MM.1S (cell line): ENCODE measurements around the gene GPRIN3.
A peak's percentile ranks its signal among the peaks of the same experiment; 100 is the strongest.

Experiments used
- DNase-seq: peaks from one replicate; pipeline ENCODE4 v3.0.0-alpha.2; 2015
- H2AFZ ChIP-seq: fragments of 300-600 bp; sonication (generic); 2 replicates; pipeline ENCODE4 v1.6.0; 2016; ENCODE audit warnings: antibody characterized with exemption, low read length
- H3F3A ChIP-seq: fragments of 300-600 bp; sonication (generic); 2 replicates; pipeline ENCODE4 v1.6.1; 2016; ENCODE audit warnings: mild to moderate bottlenecking, antibody characterized with exemption, low read length, moderate library complexity, mixed read lengths; ENCODE audit not compliant: insufficient read depth
- H3K27ac ChIP-seq: fragments of 300-600 bp; sonication (generic); 2 replicates; pipeline ENCODE4 v1.5.1; 2016; ENCODE audit warnings: mild to moderate bottlenecking, low read length
- H3K27me3 ChIP-seq: fragments of 300-600 bp; sonication (generic); replicated peaks from 2 replicates; pipeline ENCODE4 v1.6.0; 2016; ENCODE audit warnings: low read length; ENCODE audit not compliant: insufficient read depth
- H3K36me3 ChIP-seq: fragments of 300-600 bp; sonication (generic); replicated peaks from 2 replicates; pipeline ENCODE4 v1.6.1; 2016; ENCODE audit warnings: mild to moderate bottlenecking, low read length, mixed read lengths; ENCODE audit not compliant: insufficient read depth
- H3K4me1 ChIP-seq: fragments of 300-600 bp; sonication (generic); 2 replicates; pipeline ENCODE4 v1.6.1; 2016; ENCODE audit warnings: low read length, mixed read lengths
- H3K4me2 ChIP-seq: fragments of 300-600 bp; sonication (generic); 2 replicates; pipeline ENCODE4 v1.6.0; 2016; ENCODE audit warnings: low read depth, low read length
- H3K4me3 ChIP-seq: fragments of 300-600 bp; sonication (generic); 2 replicates; pipeline ENCODE4 v1.5.1; 2016; ENCODE audit warnings: low read length, mixed read lengths
- H3K79me2 ChIP-seq: fragments of 300-600 bp; sonication (generic); 2 replicates; pipeline ENCODE4 v1.6.1; 2016; ENCODE audit warnings: mixed run types, low read length, mixed read lengths
- H3K9ac ChIP-seq: fragments of 300-600 bp; sonication (generic); 2 replicates; pipeline ENCODE4 v1.6.1; 2016; ENCODE audit warnings: low read length, mixed read lengths
- H3K9me2 ChIP-seq: fragments of 300-600 bp; sonication (generic); replicated peaks from 2 replicates; pipeline ENCODE4 v1.6.1; 2016; ENCODE audit warnings: mild to moderate bottlenecking, low read length, mixed read lengths; ENCODE audit not compliant: insufficient read depth
- H3K9me3 ChIP-seq: fragments of 300-600 bp; sonication (generic); replicated peaks from 2 replicates; pipeline ENCODE4 v1.6.1; 2016; ENCODE audit warnings: mild to moderate bottlenecking, low read length, mixed read lengths; ENCODE audit not compliant: insufficient read depth
- H4K20me1 ChIP-seq: fragments of 300-600 bp; sonication (generic); 2 replicates; pipeline ENCODE4 v1.6.1; 2016; ENCODE audit warnings: mild to moderate bottlenecking, low read length, moderate library complexity, mixed read lengths; ENCODE audit not compliant: insufficient read depth
- CTCF ChIP-seq: fragments of 300-600 bp; sonication (generic); IDR thresholded peaks from 2 replicates; pipeline ENCODE4 v1.5.1; 2016; ENCODE audit warnings: antibody characterized with exemption, low read length, mixed read lengths
- EZH2 ChIP-seq: fragments of 300-600 bp; sonication (generic); optimal IDR thresholded peaks from 2 replicates; pipeline ENCODE3; 2017; ENCODE audit warnings: low read depth, mild to moderate bottlenecking, antibody characterized with exemption, low read length, mixed read lengths
- EZH2phosphoT487 ChIP-seq: fragments of 300-600 bp; sonication (generic); IDR thresholded peaks from 2 replicates; pipeline ENCODE4 v1.6.1; 2018; ENCODE audit warnings: antibody characterized with exemption, low read length

The GPRIN3 gene

GRCh38 chr4:89307178-89307445 lies 488 bp downstream of the GPRIN3 start:
- Histone ChIP-seq H3K27ac (peak overlapping the region; percentile 100), H3K9ac (peak overlapping the region; percentile 96), H2AFZ (no peak overlapping the region; the same call in 1 of the 2 replicates), H3K9me3 (no peaks in the 10 kb centered on the region), H3F3A (peaks cover 35% of the 10 kb centered on the region), H3K27me3 (no peaks in the 10 kb centered on the region), H4K20me1 (no peaks in the 10 kb centered on the region), H3K36me3 (peaks cover 10% of the 10 kb centered on the region; the same call in 1 of the 2 replicates), H3K79me2 (peaks cover 82% of the 10 kb centered on the region), H3K4me1 (peaks cover 10% of the 10 kb centered on the region), H3K4me2 (peak overlapping the region; percentile 95; the same call in 1 of the 2 replicates), H3K9me2 (no peaks in the 10 kb centered on the region), H3K4me3 (peak overlapping the region; percentile 77)
- no peak for TF ChIP-seq EZH2
- no peak for TF ChIP-seq CTCF
- no peak for TF ChIP-seq EZH2phosphoT487
- no peak for DNase-seq

- no peaks in the 10 kb centered on the region for H3K27me3 ChIP-seq
- H3K79me2 ChIP-seq = peaks cover 87% of the 10 kb centered on the region
- no peaks in the 10 kb centered on the region for H4K20me1 ChIP-seq
- H3K36me3 ChIP-seq = peaks cover 10% of the 10 kb centered on the region; the same call in 1 of the 2 replicates
- peaks cover 40% of the 10 kb centered on the region for H3F3A ChIP-seq
- H2AFZ ChIP-seq = no peak overlapping the region
- no peaks in the 10 kb centered on the region for H3K9me2 ChIP-seq
- H3K9me3 ChIP-seq = no peaks in the 10 kb centered on the region
- H3K27ac ChIP-seq = peak overlapping the region; percentile 100
- H3K4me1 ChIP-seq = peaks cover 10% of the 10 kb centered on the region
- H3K4me2 ChIP-seq = peak overlapping the region; percentile 95; the same call in 1 of the 2 replicates
- TF ChIP-seq EZH2phosphoT487 (no peak), CTCF (no peak), EZH2 (no peak)
- peak; percentile 84 for DNase-seq
- peak overlapping the region; percentile 77 for H3K4me3 ChIP-seq
- H3K9ac ChIP-seq = peak overlapping the region; percentile 96
These were observed 968 bp downstream of the GPRIN3 start for GRCh38 chr4:89306486-89307177.

DNA sequence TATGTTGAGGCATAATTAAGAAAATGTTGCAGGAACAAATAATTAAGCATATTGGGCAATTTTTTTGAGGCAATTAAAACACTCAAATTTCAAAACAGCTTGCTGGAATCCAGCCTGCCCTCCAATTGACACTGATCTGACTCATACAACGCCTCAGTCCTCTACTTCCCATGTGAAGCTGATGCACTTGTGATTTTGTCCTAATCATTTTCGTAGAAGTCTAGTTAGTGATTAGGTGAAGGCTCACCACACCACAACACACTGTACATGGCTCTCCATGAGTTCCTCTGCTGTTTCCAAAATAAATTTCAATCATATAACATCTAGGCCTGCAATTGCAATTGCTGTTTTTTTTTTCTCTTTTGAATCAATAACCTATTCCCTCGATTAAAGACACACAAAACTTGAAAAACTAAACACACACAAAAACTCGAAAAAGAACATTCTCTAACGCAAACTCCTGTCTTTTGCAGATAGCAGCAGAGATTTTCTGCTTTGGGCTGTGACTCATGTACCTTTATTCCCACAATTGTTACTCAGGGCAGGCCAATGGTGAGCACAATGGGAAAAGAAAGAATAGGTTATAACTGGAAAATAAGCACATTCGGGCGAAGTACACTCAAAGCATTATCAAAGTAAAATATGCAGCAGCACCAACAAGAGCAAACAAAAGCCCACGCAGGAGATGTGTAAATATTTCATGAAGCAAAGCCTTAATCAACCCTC lies 1.7 kb downstream of the GPRIN3 start:
- Histone ChIP-seq H3K4me2 (peak overlapping the region; percentile 95), H3K27ac (peak overlapping the region; percentile 100), H3K36me3 (peaks cover 10% of the 10 kb centered on the region; the same call in 1 of the 2 replicates), H3F3A (peaks cover 48% of the 10 kb centered on the region), H4K20me1 (no peaks in the 10 kb centered on the region), H3K4me3 (peak overlapping the region; percentile 77), H3K79me2 (peaks cover 95% of the 10 kb centered on the region), H3K4me1 (peaks cover 10% of the 10 kb centered on the region), H2AFZ (no peak overlapping the region), H3K9me3 (no peaks in the 10 kb centered on the region), H3K27me3 (no peaks in the 10 kb centered on the region), H3K9ac (peak overlapping the region; percentile 96), H3K9me2 (no peaks in the 10 kb centered on the region)
- peak; percentile 42 for DNase-seq
- no peak for TF ChIP-seq EZH2phosphoT487
- TF ChIP-seq EZH2 = no peak
- TF ChIP-seq CTCF = no peak
